Smooth muscle cell (in vitro differentiated cells): ENCODE data around the gene NME1. TPM values are rescaled to one million over a fixed set of nuclear protein-coding genes. Genes with fewer than 3 reads are reported as not detected.
"Not testable (repeated sequence)": the region's sequence is repeated elsewhere in the genome, so short reads cannot be mapped to it uniquely, and the experiment has no call there.

Experiments
- DNase-seq: peaks from one replicate; lab custom pipeline; 2025; ENCODE audit not compliant: unreplicated experiment; lab: John Stamatoyannopoulos, UW
- H2AFZ ChIP-seq: fragments of 200-600 bp; sonication (generic); 2 replicates; pipeline ENCODE4 v1.6.0; 2016; ENCODE audit warnings: antibody characterized with exemption, low read depth, mild to moderate bottlenecking
- H3F3A ChIP-seq: fragments of 200-600 bp; sonication (generic); 2 replicates; pipeline ENCODE4 v1.6.0; 2017; ENCODE audit warnings: antibody characterized with exemption, low read depth
- H3K27ac ChIP-seq: fragments of 200-600 bp; sonication (generic); 2 replicates; pipeline ENCODE4 v1.5.1; 2016; ENCODE audit warnings: low read depth, mild to moderate bottlenecking
- H3K27me3 ChIP-seq: fragments of 200-600 bp; sonication (generic); 2 replicates; pipeline ENCODE4 v1.6.1; 2016; ENCODE audit warnings: low read depth, mild to moderate bottlenecking
- H3K36me3 ChIP-seq: fragments of 200-600 bp; sonication (generic); 2 replicates; pipeline ENCODE4 v1.5.1; 2016; ENCODE audit warnings: low read depth
- H3K4me1 ChIP-seq: fragments of 200-600 bp; sonication (generic); 2 replicates; pipeline ENCODE4 v1.5.1; 2016; ENCODE audit warnings: low read depth
- H3K4me2 ChIP-seq: fragments of 200-600 bp; sonication (generic); 2 replicates; pipeline ENCODE4 v1.6.0; 2016; ENCODE audit warnings: mild to moderate bottlenecking
- H3K4me3 ChIP-seq: fragments of 200-600 bp; sonication (generic); 2 replicates; pipeline ENCODE4 v1.5.1; 2016; ENCODE audit warnings: mild to moderate bottlenecking
- H3K79me2 ChIP-seq: fragments of 200-600 bp; sonication (generic); 2 replicates; pipeline ENCODE4 v1.6.0; 2016; ENCODE audit warnings: low read depth, mild to moderate bottlenecking
- H3K9ac ChIP-seq: fragments of 200-600 bp; sonication (generic); 2 replicates; pipeline ENCODE4 v1.6.0; 2016; ENCODE audit warnings: low read depth
- H3K9me3 ChIP-seq: fragments of 200-600 bp; sonication (generic); replicated peaks from 2 replicates; pipeline ENCODE4 v1.5.1; 2016; ENCODE audit warnings: low read depth
- H4K20me1 ChIP-seq: fragments of 200-600 bp; sonication (generic); 2 replicates; pipeline ENCODE4 v1.6.0; 2016; ENCODE audit warnings: low read depth
- WGBS: methylation state at CpG from one replicate; pipeline ENCODE4 v1.1.7; 2016; ENCODE audit warnings: low lambda C conversion rate; 5-methylcytosine and 5-hydroxymethylcytosine counted together
- polyA plus RNA-seq: library from polyadenylated mRNA; unstranded; fragments of >200 nt; fragmentation: Nextera tagmentation; extraction: Ambion mirVana; gene quantifications from 2 replicates; pipeline ENCODE4 v1.2.1, GENCODE V29; 2016
- total RNA-seq: library from RNA; depleted of rRNA; stranded (reverse); fragments of >200 nt; gene quantifications from 2 replicates; pipeline ENCODE4 v1.2.3, GENCODE V29; 2014
- TF ChIP-seq, protein P1 (sequence below): fragments of 200-600 bp; sonication (generic); IDR thresholded peaks from 2 replicates; pipeline ENCODE4 v1.5.1; 2017; ENCODE audit warnings: borderline replicate concordance, mild to moderate bottlenecking, antibody characterized with exemption; ENCODE audit not compliant: insufficient read depth, poor library complexity, severe bottlenecking

Gene NME1
- total and polyA plus RNA-seq, 2 experiments from 2014 or later = 119 to 222 TPM

DNA sequence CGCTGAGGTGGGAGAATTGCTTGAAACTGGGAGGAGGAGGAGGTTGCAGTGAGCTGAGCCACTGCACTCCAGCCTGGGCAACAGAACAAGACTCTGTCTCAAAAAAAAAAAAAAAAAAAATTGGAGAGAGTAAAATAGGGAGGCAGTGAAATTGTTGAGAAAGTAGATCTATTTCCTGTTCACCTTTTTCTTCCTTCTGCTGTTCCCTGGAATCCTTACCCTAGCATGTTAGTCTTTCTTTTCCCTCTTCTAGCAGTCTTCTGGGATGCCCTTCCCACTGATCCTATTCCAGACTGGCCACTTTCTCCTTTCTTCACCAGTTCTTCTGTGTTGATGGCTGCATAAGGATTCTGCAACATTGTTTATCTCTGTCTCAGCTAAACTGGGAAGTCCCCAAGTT lies 16.0 kb downstream of the NME1 start:
- H3K9me3 ChIP-seq = no peaks in the 10 kb centered on the region
- H3K27ac ChIP-seq = no peak overlapping the region
- peaks cover 16% of the 10 kb centered on the region for H3K79me2 ChIP-seq
- DNase-seq = no peak
- peaks cover 9% of the 10 kb centered on the region for H3K4me1 ChIP-seq
- 63% methylated on average over 1 of the region's 1 CpG for WGBS
- H3K4me3 ChIP-seq = no peak overlapping the region
- no peak overlapping the region for H2AFZ ChIP-seq
- H3K36me3 ChIP-seq = peaks cover 10% of the 10 kb centered on the region
- no peak overlapping the region for H3K4me2 ChIP-seq
- TF ChIP-seq, protein P1, sequence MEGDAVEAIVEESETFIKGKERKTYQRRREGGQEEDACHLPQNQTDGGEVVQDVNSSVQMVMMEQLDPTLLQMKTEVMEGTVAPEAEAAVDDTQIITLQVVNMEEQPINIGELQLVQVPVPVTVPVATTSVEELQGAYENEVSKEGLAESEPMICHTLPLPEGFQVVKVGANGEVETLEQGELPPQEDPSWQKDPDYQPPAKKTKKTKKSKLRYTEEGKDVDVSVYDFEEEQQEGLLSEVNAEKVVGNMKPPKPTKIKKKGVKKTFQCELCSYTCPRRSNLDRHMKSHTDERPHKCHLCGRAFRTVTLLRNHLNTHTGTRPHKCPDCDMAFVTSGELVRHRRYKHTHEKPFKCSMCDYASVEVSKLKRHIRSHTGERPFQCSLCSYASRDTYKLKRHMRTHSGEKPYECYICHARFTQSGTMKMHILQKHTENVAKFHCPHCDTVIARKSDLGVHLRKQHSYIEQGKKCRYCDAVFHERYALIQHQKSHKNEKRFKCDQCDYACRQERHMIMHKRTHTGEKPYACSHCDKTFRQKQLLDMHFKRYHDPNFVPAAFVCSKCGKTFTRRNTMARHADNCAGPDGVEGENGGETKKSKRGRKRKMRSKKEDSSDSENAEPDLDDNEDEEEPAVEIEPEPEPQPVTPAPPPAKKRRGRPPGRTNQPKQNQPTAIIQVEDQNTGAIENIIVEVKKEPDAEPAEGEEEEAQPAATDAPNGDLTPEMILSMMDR = no peak
- peaks cover 10% of the 10 kb centered on the region for H3F3A ChIP-seq
- peaks cover 31% of the 10 kb centered on the region for H4K20me1 ChIP-seq
- H3K9ac ChIP-seq = no peak overlapping the region
- H3K27me3 ChIP-seq = no peaks in the 10 kb centered on the region

DNA sequence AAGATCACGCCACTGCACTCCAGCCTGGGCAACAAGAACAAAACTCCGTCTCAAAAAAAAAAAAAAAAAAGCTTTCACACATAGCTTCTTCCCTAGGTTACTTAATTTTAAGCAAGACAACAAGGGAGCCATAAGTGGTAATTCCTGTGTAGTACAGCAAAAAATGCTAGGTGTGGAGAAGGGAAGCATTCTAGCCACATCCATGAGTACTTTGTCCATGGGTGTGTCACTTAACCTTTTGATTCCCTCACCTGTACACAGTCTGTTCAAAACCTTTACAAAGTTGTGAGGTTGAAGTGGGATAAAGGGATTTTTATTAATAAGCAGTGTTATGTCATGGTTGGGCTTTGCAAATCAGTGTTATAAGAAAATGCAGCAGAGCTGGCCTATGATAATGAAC lies 17.4 kb downstream of the NME1 start:
- WGBS = 95% methylated on average over 2 of the region's 2 CpGs
- Histone ChIP-seq H3K4me2 (no peak overlapping the region), H3K4me1 (peaks cover 9% of the 10 kb centered on the region), H2AFZ (no peak overlapping the region), H4K20me1 (peaks cover 31% of the 10 kb centered on the region), H3K27ac (no peak overlapping the region), H3K9ac (no peak overlapping the region), H3K79me2 (peaks cover 16% of the 10 kb centered on the region), H3K36me3 (peaks cover 10% of the 10 kb centered on the region), H3K4me3 (no peak overlapping the region), H3K9me3 (no peaks in the 10 kb centered on the region), H3K27me3 (no peaks in the 10 kb centered on the region), H3F3A (peaks cover 10% of the 10 kb centered on the region)
- no peak for DNase-seq
- TF ChIP-seq, protein P1 = no peak

DNA sequence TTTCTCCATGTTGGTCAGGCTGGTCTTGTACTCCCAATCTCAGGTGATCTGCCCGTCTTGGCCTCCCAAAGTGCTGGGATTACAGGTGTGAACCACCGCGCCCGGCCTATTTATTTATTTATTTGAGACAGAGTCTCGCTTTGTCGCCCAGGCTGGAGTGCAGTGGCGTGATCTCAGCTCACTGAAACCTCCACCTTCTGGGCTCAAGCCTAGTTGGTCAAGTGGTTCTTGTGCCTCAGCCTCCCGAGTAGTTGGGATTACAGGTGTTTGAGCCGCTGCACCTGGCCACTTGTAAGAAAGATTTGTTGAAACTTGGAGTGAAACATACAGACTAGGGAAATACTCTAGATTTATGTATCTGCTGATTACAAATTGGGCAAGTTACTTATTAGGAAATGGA lies 18.7 kb downstream of the NME1 start:
- not testable (repeated sequence) for H3K4me1 ChIP-seq, H3K4me2 ChIP-seq, H3K9me3 ChIP-seq, H3K4me3 ChIP-seq, H2AFZ ChIP-seq, DNase-seq, H3K9ac ChIP-seq, H3K27me3 ChIP-seq, H3K27ac ChIP-seq
- WGBS = 99% methylated on average over 9 of the region's 9 CpGs
- H3K36me3 ChIP-seq = peaks cover 10% of the 10 kb centered on the region
- H3K79me2 ChIP-seq = peaks cover 13% of the 10 kb centered on the region
- peaks cover 10% of the 10 kb centered on the region for H3F3A ChIP-seq
- H4K20me1 ChIP-seq = peaks cover 31% of the 10 kb centered on the region

DNA sequence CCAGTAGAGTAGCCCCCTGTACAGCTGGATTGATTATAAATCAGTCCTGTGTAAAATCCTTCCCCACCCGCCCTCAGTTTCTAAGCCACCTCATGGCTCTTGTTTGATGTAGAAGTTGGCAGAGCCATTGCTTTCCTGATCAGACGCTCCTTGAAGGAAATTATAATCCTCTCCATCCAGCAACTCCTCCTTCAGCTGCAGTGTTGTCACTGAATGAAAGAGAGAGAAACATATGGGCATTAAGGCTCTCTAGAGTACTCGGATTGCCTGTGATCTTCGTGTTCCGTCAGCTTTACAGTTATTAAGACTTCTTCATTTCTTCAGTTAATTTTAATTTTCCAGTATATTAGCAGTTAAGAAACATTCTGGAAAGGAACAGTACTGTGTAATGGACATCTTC lies 27.1 kb downstream of the NME1 start:
- no peak overlapping the region for H3K9ac ChIP-seq
- no peak overlapping the region for H3K4me2 ChIP-seq
- no peak overlapping the region for H3K27ac ChIP-seq
- 89% methylated on average over 5 of the region's 5 CpGs for WGBS
- no peaks in the 10 kb centered on the region for H3K79me2 ChIP-seq
- no peak overlapping the region for H3K4me3 ChIP-seq
- no peaks in the 10 kb centered on the region for H3F3A ChIP-seq
- no peak for DNase-seq
- H3K27me3 ChIP-seq = no peaks in the 10 kb centered on the region
- no peak overlapping the region for H2AFZ ChIP-seq
- no peaks in the 10 kb centered on the region for H3K4me1 ChIP-seq
- TF ChIP-seq, protein P1 = no peak
- no peaks in the 10 kb centered on the region for H4K20me1 ChIP-seq
- no peaks in the 10 kb centered on the region for H3K36me3 ChIP-seq
- H3K9me3 ChIP-seq = no peaks in the 10 kb centered on the region
